Stimulated activated CD4-positive, alpha-beta T cell treated with anti-CD3 and anti-CD28 coated beads, Interleukin-12 subunit alpha, Interleukin-12 subunit beta, amount 100 ng/mL, for 4 hours (primary cell): ENCODE data around the gene MAD2L2.

ENCODE experiments used
- DNase-seq: peaks from one replicate; pipeline ENCODE4 v3.0.0-alpha.2; 2020

MAD2L2 gene

GRCh38 chr1:11704691-11705475 lies 23.9 kb upstream of the MAD2L2 start:
- DNase-seq = no peak

GRCh38 chr1:11704194-11704529 lies 23.2 kb upstream of the MAD2L2 start:
- DNase-seq = no peak

DNA sequence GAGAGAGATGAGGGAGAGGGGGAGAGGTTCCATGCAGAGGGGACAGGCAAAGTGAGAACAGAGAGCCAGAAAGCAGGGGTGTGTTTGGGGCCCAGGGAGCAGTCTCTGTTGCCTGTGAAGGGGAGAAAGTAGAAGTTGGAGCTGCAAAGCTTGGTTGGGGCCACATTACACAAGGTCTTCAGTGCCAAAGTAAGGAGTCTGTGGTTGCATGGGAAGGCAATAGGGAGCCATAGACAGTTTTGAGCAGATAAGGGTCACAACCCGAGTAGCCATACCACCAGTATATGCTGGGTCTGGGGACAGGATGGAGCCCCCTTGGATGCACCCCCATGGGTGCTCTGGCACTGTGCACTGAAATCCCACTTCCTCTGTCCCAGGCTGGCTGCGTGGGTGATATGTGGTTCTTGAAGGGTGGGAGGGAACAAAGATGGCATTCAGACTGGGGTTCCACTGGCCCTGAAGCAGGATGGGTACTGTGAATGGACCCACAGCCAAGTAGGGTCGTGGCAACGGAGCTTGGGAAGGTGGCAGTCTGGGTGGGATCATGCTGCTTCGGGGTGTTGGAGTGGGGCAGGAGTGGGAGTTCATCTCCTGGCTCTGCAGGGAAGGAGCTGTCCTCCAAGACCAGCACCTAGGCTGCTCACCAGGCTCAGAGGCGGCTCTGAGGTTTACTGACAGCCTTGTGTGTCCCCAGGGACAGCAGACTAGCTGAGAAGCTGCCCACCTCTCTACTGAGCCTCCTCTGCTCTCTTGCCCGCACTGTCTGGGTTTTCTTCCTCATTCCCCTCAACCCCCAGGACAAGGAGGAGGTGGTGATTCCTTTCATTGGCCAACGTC lies 22.6 kb upstream of the MAD2L2 start:
- no peak for DNase-seq

DNA sequence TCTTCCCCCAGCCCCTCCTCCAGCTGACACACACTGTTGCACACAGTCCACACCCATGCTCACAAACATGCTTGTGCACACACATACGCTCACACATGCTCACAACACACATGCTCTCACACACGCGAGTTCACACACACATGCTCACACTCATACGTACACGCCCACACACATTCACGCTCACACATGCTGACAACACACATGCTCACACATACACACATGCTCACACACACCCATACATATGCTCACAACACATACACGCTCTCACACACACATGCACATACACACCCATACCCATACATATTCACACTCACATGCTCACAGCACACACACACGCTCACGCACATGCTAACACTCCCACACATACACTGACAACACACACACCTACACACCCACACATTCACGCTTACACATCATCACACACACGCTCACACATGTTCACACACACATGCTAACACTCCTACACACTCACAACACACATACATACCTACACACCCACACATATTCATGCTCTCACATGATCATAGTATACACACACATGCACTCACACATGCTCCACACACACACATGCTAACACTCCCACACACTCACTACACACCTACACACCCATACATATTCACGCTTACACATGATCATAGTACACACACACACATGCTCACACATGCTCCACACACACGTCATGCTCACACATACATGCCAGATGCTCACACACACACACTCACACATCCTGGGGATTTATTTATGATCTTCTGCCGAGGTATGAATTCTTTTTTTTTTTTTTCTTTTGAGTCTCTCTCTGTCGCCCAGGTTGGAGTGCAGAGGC lies 21.2 kb upstream of the MAD2L2 start:
- no peak for DNase-seq

GRCh38 chr1:11701551-11701961 lies 20.6 kb upstream of the MAD2L2 start:
- DNase-seq = no peak

DNA sequence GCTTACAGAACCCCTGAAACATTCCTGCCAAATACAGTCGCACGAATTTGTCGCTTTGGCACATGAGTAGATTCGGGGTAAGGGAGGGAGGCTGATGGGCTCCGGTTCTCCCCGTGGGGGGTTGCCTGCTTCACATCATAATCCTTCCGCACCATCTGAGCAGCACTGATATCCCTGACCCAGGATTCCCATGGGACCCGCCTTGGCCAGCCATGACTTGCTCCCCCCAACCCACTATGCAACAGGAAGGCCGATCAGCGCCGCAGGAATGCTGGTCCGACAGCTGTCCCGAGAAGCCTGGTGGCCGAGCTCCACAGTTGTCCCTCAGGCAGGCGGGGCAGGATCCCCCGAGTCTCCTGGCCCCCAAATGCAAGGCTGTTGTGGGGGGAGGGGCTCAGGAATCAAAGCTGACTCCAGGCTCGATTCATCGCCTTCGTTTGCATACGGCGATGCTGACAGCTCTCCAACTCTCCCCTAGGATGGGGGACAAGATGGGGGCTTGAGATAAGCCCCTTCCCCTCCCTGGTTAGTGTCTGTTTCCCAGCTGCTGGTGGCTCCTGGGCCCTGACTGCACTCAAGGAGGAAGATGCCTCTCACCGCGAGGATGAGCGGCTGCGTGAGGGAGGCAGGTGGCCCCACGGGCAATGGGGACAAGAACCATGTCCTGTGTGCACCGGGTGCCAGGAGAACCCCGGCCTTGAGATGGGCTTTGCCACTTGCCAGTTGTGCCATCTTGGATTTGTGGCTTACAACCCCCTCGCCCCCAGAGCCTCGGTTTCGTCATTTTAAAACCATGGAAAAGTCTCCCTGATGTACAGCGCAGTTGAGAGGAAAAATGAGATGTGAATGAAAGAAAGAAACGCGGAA lies 19.9 kb upstream of the MAD2L2 start:
- no peak for DNase-seq

DNA sequence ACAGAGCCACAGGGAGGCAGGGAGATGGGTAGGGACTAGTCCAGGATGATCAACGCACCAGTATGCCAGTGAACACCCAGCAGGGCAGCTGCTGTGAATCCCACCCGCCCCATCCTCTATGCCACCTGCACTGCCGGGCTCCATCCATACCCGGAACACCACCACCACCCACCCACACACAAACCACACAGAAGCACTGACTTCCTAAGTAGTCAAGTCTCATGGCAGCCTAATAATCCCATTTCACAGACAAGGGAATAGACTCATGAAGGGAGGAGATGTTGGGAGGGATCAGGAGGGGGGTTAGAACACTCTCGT lies 16.9 kb upstream of the MAD2L2 start:
- no peak for DNase-seq

DNA sequence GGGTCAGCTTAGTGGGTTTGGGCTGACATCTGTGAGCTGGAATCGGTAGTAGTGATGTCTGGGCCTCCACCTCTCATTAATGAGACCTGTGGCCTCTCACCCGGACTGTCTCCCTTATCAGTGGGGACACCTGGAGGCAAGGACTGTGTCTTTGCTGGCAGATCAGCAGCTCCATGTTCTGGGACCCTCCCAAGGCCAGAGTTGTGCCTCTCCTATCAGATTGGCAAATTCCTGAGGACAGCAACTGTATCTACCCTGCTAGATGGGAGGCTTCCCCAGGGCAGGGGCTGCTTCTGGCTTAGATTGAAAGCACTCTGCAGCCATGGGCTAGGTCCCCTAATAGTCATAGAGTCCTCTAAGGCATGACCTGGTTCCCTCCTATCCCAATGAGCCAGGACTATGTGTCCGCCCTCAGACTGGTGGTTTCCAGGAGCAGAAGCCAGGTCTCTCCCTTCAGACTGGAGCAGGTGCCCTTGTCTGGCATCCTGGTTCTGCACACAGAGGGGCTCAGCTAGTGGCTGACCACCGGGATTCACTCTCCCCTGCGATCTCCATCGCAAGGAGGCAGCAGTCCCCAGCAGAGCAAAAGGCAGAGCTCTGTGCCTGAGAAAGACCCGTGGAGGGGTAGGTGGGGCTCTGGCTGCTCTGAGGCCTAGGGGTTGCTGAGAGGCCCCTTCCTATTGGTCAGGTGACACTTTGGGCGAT lies 16.4 kb upstream of the MAD2L2 start:
- no peak for DNase-seq

DNA sequence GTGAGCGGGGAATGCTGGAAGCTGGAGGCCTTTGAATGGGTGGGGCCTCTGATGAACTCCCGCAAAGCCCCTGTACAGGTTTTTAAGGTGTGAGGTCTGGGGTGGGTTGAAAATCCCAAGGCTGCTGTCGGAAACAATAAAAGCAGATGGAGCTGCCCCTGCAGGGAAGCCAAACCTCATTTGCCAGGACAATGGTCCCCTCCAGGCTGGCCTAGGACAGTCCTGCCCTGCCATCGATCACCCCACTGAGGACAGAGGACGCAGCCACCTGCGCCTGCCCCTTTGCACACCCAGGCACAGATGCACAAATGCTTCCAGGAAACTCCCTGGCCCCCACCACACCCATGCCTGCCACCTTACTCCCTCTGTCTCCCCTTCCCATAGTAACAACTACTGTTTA lies 14.9 kb upstream of the MAD2L2 start:
- no peak for DNase-seq

GRCh38 chr1:11693917-11694316 lies 13.0 kb upstream of the MAD2L2 start:
- no peak for DNase-seq

- no peak for DNase-seq
These were observed 12.2 kb upstream of the MAD2L2 start for GRCh38 chr1:11693024-11693590.

DNA sequence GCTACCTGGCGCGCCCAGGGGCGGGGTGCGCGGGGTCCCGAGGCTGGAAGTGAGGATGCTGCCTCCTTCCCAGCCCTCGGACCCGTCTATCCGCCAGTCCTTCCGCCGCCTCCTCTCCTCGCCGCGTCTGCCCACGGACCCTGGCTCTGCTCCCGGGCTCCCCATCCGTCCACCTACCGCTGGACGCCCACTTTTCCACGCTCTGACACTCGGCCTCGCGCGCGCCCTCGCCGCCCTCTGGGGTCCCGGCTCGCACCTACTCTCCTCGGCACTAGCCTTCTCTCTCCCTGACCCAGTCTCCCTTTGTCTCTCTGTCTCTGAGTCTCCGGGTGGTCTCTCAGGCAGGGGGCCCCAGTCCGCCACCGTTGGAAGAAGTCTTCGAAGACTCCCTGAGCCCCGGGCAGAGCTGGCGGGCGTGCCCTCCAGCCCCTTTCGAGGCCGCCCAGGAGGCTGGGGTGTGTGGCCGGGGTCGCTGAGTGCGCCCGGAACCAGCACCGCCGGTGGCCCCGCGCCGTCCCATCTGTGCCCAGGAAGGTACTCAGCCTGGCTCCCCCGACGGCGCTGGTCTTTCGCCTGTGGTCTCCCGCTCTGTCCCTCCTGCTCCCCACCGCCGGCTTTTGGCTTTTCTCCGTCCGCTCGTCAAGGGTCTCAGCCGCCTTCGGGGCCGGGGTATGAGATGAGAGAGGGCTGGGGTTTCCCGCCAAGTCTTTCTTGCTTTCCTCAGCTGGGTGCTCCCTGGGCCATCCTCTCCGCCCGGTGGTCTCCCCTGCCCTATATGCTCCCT lies 11.2 kb upstream of the MAD2L2 start:
- no peak for DNase-seq

DNA sequence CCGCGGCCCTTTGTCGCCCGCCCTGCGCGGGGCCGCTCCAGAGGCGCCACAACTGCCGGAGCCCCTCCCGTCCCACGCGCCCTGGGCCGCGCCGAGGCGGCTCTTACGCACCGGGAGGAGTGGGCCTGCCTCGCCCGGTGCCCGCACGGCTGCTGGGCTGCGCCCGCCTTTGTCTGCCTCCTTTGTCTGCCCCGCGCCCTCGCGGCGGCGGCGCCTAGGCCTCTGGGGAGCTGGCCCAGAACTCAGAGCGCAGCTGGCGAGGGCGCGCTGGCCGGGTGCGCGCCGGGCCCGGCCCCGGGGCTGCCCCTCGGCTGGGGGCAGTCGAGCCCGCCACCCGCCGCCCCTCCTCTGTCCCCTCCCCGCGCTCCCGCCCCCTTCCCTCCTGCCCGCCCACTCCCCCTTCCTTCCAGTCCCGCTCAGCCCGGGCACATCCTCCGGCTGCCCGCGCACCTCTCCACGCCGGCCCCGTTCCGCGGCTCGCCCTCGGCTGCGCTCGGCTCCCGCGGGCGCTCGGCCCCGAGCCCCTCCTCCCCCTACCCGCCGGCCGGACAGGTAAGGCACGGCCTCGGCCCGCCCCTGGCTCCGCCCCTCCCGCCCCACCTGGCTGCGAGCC lies 10.5 kb upstream of the MAD2L2 start, which contains the start of gene DRAXIN:
DRAXIN (plus strand) TSS at position 409 of the 613 bp plus-strand sequence. CDS start 14,549 bp downstream, outside the sequence.
- no peak for DNase-seq

GRCh38 chr1:11690397-11691301 lies 9.7 kb upstream of the MAD2L2 start:
- DNase-seq = no peak

DNA sequence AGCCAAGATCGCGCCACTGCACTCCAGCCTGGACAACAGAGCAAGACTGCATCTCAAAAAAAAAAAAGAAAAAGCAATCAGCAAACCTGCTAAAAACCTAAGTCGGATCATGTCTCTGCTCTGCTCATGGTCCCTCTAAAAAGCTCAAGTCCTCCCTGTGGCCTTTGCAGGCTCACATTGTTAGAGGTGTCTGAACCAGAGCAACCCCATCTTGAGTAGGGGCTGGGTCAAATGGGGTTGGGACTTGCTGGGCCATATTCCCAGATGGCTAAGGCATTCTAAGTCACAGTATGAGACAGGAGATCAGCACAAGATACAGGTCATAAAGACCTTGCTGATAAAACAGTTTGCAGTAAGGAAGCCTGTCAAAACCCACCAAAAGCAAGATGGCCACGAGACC lies 7.6 kb upstream of the MAD2L2 start:
- no peak for DNase-seq

- DNase-seq = no peak
These were observed 4.3 kb upstream of the MAD2L2 start for GRCh38 chr1:11685210-11685752.

DNA sequence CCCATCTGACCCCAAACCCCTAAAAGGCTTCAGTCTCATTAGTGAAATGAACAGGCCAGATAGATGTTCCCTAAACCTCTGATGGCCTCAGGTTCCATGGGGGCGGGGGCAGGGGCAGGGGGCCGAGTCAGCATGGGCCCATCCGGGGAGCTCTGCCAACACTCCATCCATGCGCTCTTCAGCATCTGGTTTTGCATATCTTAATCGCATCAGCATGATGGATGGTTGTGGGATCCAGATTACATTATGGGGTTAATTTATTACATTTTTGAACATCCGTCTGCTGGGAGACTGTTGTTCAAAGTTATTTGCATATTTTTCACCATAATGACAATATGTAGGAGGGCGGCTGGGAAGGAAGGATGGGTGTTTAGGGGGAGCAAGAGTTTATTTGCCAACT lies 3.1 kb upstream of the MAD2L2 start:
- DNase-seq = no peak

- no peak for DNase-seq
These were observed 1.9 kb upstream of the MAD2L2 start for GRCh38 chr1:11682799-11683198.

DNA sequence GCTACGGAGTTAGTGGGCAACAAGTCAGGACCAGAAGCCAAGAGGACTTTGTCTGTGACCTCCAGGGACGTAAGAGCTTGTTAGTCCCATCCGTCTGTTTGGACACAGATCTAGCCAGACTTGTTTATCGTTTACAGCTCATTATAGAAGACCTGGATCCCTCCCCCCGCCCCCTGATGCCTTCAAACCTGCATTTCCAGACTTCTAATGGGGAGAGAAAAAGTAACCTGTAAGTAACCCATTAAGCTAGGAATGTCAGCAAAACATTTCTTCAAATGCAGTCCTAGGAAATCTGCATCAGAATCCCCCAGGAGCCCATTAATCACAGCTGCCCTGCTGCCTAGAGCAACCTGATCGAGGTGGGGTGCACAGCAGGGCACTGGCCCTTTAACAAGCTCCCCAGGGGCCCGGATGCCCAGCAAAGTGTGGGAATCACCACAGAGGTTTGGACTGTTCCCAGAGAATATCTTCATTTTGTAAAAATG lies 1.4 kb upstream of the MAD2L2 start:
- no peak for DNase-seq
